Mononuclear cell (primary cell): Measurements from ENCODE around the gene NIPAL4. TPM values are rescaled to one million over a fixed set of nuclear protein-coding genes. Genes with fewer than 3 reads are reported as not detected.

Source experiments
- H3K27me3 ChIP-seq: 2 replicates; pipeline ENCODE4 v1.6.0; 2011; ENCODE audit warnings: low read length, control low read depth; ENCODE audit not compliant: insufficient read depth
- H3K4me1 ChIP-seq: 2 replicates; pipeline ENCODE4 v1.5.1; 2011; ENCODE audit warnings: mild to moderate bottlenecking, low read length, control low read depth; ENCODE audit not compliant: insufficient read depth
- H3K4me3 ChIP-seq: 2 replicates; pipeline ENCODE4 v1.5.1; 2011; ENCODE audit warnings: mild to moderate bottlenecking, low read length, moderate library complexity
- H3K9me3 ChIP-seq: 2 replicates; pipeline ENCODE4 v1.5.1; 2011; ENCODE audit warnings: low read depth, mild to moderate bottlenecking, control low read depth, low read length
- total RNA-seq: library from RNA; depleted of rRNA; stranded (reverse); fragments of >200 nt; gene quantifications from one replicate; pipeline ENCODE4 v1.2.3, GENCODE V29; 2012

NIPAL4 gene
- total RNA-seq, 1 donor, result 11.5 TPM

- peaks cover 1% of the 10 kb centered on the region for H3K27me3 ChIP-seq
- peaks cover 3% of the 10 kb centered on the region for H3K4me1 ChIP-seq
- H3K9me3 ChIP-seq, result no peaks in the 10 kb centered on the region
- H3K4me3 ChIP-seq, result no peak overlapping the region
These were observed 5.7 kb upstream of the NIPAL4 start for GRCh38 chr5:157454273-157454672.

DNA sequence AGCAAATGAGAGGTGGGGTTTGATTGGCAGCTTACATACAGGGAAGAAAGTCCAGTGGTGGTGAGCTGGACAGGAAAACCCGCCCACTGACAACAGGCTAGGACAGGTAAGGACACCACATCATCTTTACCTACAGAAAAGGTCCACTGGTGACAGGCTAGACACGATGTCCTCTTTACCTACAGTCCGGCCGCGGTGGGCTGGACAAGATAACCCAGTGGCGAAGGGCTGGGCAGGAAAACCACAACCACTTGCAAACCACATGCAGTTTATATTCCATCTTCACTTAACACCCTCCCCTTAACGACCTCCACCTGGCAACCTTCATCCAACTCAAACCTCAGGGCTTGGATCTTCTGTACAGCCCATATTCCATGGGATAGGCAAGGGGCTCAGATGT lies 5.0 kb upstream of the NIPAL4 start:
- Histone ChIP-seq H3K4me3 (no peak overlapping the region), H3K9me3 (no peaks in the 10 kb centered on the region), H3K4me1 (peaks cover 9% of the 10 kb centered on the region), H3K27me3 (peaks cover 9% of the 10 kb centered on the region)

DNA sequence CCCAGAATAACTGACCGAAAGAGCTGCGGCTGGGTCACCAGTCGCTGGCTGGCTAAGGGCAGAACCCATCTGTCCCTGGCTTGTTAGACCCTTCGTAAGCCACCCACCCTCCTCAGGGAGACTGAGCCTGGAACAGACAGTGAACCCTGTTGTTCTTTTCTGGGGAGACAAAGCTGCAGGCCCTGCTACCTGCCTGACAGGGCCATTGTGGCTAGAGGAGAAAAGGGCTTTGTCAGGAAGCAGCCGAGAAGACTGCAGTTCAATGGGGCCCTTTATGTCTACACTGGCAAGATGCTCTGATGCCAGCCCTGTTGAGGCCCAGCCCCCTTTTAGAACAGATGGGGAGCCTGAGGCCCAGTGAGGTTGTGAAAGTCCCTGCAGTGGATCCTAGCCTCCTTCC lies 3.7 kb upstream of the NIPAL4 start:
- H3K27me3 ChIP-seq, result peaks cover 21% of the 10 kb centered on the region
- H3K4me1 ChIP-seq, result peaks cover 18% of the 10 kb centered on the region
- H3K9me3 ChIP-seq, result no peaks in the 10 kb centered on the region
- no peak overlapping the region for H3K4me3 ChIP-seq

DNA sequence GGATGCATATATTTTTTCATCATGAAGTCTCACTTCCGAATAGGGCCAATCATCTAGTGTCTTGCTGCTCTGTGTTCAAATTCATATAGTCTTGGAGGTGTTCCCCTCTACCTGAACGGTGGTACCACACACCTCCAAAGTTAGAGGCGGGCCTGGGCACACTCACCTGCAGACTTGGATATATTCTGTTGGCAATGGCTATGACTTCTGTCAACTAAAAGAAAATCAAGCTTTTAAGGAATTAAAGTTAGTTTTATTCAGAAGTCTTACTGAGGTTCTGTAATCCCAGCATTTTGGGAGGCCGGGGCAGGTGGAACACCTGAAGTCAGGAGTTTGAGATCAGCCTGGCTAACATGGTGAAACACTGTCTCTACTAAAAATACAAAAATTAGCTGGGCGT lies 2.6 kb upstream of the NIPAL4 start:
- H3K4me3 ChIP-seq, result no peak overlapping the region
- peaks cover 29% of the 10 kb centered on the region for H3K27me3 ChIP-seq
- H3K4me1 ChIP-seq, result peaks cover 18% of the 10 kb centered on the region
- no peaks in the 10 kb centered on the region for H3K9me3 ChIP-seq

DNA sequence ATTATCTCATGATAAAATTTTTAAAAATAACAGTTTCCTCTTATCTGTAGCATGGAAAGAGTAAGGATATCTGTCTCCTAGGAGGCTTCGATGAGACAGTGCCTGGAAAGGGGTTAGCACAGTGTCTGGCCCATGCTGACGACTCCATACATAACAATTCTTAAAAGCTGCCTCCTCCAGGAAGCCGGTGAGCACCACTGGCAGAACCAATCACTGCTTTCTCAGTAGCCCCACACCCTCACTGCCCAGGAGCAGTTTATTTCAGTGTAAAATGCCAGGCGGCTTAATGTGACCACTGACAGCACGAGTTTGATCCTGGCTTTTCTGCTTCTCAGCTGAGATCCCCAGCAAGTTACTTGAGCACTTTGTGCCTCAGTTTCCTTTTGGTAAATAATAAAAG lies 1.2 kb upstream of the NIPAL4 start:
- Histone ChIP-seq H3K4me1 (peaks cover 22% of the 10 kb centered on the region), H3K9me3 (no peaks in the 10 kb centered on the region), H3K4me3 (no peak overlapping the region), H3K27me3 (peaks cover 29% of the 10 kb centered on the region)

DNA sequence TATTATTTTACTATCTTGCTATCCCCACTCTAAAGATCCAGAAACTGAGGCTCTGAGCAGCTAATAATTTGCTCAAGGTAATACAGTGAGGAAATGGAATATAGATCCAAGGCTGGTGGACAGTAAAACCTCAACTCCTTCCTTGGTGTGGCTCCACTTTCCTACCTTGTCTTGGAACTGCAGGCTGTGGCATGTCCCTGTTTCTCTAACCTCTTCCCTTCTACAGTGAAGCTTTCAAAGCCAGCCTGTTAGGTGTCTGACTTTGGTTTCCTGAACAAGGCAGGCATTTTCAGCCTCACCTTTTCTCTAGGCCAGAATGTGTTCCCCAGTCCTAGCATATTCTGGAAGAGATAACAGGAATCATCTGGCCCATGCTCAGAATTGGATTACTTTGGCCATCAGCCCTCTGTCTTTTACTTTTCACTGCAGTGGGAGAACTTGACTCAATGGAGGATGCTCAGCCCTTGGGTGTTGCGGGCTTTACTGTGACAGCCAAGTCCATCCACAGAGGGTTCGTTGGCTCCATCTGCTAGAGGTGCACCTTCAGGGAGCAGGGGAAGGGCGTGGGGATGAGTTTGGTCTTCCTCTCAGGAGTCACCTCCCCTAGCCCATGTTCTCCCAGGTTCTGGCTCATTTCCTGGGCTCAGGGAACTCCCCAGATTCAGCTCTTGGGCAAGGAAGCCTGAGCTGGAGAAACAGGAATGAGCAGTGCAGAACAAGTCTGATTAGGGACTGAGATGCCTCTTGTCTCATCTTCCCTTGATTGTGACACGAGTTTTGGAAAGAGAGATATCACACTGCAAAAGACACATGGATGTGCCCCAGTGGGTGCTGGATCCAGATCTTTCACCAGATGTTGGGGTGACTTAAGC lies 1.1 kb downstream of the NIPAL4 start:
- H3K4me1 ChIP-seq, result peaks cover 32% of the 10 kb centered on the region
- no peaks in the 10 kb centered on the region for H3K9me3 ChIP-seq
- H3K27me3 ChIP-seq, result peaks cover 29% of the 10 kb centered on the region
- no peak overlapping the region for H3K4me3 ChIP-seq

DNA sequence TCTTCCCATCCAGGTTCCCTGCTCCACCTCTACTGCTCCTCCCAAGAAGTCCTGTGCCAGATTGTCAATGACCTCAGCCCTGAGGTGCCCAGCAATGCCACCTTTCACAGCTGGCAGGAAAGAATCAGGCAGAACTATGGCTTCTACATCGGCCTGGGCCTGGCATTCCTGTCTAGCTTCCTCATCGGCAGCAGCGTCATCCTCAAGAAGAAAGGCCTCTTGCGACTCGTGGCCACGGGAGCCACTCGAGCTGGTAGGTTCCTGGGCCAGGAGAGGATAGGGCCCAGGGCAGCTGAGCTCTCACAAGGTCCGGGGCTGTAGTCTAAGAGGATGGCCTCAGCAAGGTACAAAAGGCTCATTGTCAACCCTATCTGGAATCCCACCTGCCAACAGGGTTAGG lies 3.1 kb downstream of the NIPAL4 start:
- H3K4me1 ChIP-seq, result peaks cover 32% of the 10 kb centered on the region
- H3K9me3 ChIP-seq, result no peaks in the 10 kb centered on the region
- H3K27me3 ChIP-seq, result peaks cover 29% of the 10 kb centered on the region
- no peak overlapping the region for H3K4me3 ChIP-seq

GRCh38 chr5:157463621-157464518 lies 3.9 kb downstream of the NIPAL4 start:
- H3K27me3 ChIP-seq, result peaks cover 29% of the 10 kb centered on the region
- H3K4me1 ChIP-seq, result peaks cover 32% of the 10 kb centered on the region
- H3K4me3 ChIP-seq, result no peak overlapping the region
- H3K9me3 ChIP-seq, result no peaks in the 10 kb centered on the region

- H3K9me3 ChIP-seq, result no peaks in the 10 kb centered on the region
- no peak overlapping the region for H3K4me3 ChIP-seq
- H3K27me3 ChIP-seq, result peaks cover 24% of the 10 kb centered on the region
- H3K4me1 ChIP-seq, result peaks cover 30% of the 10 kb centered on the region
These were observed 4.6 kb downstream of the NIPAL4 start for GRCh38 chr5:157464519-157465171.

DNA sequence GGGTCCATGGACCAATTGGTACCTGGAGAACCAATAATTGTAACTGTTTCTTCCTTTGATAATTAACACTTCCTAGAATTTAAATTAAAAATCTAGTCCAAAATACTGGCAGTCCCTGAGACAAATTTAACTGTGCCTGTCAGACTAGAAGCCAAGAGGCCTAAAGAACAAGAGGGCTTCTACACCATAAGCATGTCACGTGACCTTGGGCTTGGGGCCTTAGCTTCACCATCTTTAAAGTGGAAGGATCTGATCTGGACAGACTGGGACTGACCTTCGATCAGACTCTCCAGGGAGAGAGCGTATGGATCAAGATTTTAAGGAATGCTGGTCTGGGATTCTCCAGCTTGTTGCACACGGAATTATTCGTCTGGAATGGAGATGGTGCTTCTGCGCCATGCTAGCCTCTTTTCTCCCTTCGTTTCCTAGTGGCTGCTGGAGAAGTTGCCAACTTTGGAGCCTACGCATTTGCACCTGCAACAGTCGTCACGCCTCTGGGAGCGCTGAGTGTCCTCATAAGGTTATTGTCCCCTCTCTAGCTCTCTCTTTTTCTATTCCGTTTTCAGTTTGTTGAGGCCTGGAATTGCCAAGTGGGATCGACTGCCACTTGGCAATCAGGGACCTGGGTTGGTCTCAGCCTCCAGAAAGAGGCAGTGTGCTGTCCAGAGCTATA lies 8.4 kb downstream of the NIPAL4 start:
- H3K4me3 ChIP-seq, result no peak overlapping the region
- H3K9me3 ChIP-seq, result no peaks in the 10 kb centered on the region
- no peaks in the 10 kb centered on the region for H3K27me3 ChIP-seq
- peaks cover 21% of the 10 kb centered on the region for H3K4me1 ChIP-seq

GRCh38 chr5:157469073-157469472 lies 9.1 kb downstream of the NIPAL4 start:
- no peaks in the 10 kb centered on the region for H3K9me3 ChIP-seq
- no peaks in the 10 kb centered on the region for H3K27me3 ChIP-seq
- H3K4me1 ChIP-seq, result peaks cover 19% of the 10 kb centered on the region
- H3K4me3 ChIP-seq, result no peak overlapping the region

GRCh38 chr5:157469687-157470086 lies 9.7 kb downstream of the NIPAL4 start:
- Histone ChIP-seq H3K4me3 (no peak overlapping the region), H3K9me3 (no peaks in the 10 kb centered on the region), H3K27me3 (no peaks in the 10 kb centered on the region), H3K4me1 (peaks cover 13% of the 10 kb centered on the region)

DNA sequence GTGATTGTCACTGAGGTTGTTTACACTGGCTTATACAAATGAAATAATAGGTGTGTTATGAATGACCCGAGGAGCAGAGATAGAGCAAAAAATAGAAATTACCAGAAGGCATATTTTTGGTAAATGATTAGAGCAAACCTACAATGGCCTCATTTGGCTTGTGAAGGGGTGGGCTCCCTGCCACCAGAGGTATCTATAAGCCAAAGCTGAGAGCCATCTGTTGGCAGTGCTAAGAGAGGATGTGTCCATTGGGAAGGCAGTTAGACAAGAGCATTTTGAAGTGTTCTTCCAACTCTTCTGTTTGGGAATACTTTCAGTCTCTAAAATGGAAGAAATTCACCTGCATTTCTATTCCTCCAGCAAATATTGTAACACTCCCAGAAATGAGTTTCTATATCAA lies 10.6 kb downstream of the NIPAL4 start:
- no peak overlapping the region for H3K4me3 ChIP-seq
- H3K4me1 ChIP-seq, result peaks cover 8% of the 10 kb centered on the region
- no peaks in the 10 kb centered on the region for H3K27me3 ChIP-seq
- H3K9me3 ChIP-seq, result no peaks in the 10 kb centered on the region

GRCh38 chr5:157471709-157472108 lies 11.7 kb downstream of the NIPAL4 start:
- H3K4me3 ChIP-seq, result no peak overlapping the region
- H3K27me3 ChIP-seq, result no peaks in the 10 kb centered on the region
- no peaks in the 10 kb centered on the region for H3K9me3 ChIP-seq
- H3K4me1 ChIP-seq, result peaks cover 8% of the 10 kb centered on the region
